Fibroblast of lung (primary cell): ENCODE results near the gene OR2T10. TPM values are rescaled to one million over a fixed set of nuclear protein-coding genes. Genes with fewer than 3 reads are reported as not detected.

Experiments used
- DNase-seq, 2 donors: peaks; one replicate each; pipeline versions ENCODE4 v3.0.0 to v3.0.0-alpha.2; 2010; ENCODE audit warnings: low read depth in 2 of 2
- H2AFZ ChIP-seq: 2 replicates; pipeline ENCODE4 v1.5.1; 2012; ENCODE audit warnings: low read length, control low read depth, inconsistent platforms
- H3K27ac ChIP-seq: 2 replicates; pipeline ENCODE4 v1.5.1; 2011; ENCODE audit warnings: low read length, control low read depth; ENCODE audit not compliant: insufficient read depth
- H3K27me3 ChIP-seq: 2 replicates; pipeline ENCODE4 v1.5.1; 2011; ENCODE audit warnings: mild to moderate bottlenecking, low read length; ENCODE audit not compliant: control insufficient read depth, insufficient read depth
- H3K36me3 ChIP-seq: 2 replicates; pipeline ENCODE4 v1.5.1; 2011; ENCODE audit warnings: low read length; ENCODE audit not compliant: control insufficient read depth, insufficient read depth
- H3K4me1 ChIP-seq: 2 replicates; pipeline ENCODE4 v1.5.1; 2011; ENCODE audit warnings: low read length; ENCODE audit not compliant: control insufficient read depth, insufficient read depth; ENCODE audit errors: extremely low read depth
- H3K4me2 ChIP-seq: 2 replicates; pipeline ENCODE4 v1.5.1; 2011; ENCODE audit warnings: low read length, control low read depth; ENCODE audit not compliant: insufficient read depth; ENCODE audit errors: extremely low read depth
- H3K4me3 ChIP-seq, 4 experiments: fragments of 200-600 bp in 1 of 4; sonication (generic) in 1 of 4; replicated peaks in 1 of 4; 2 replicates each; pipeline ENCODE4 v1.5.1; 2011 to 2016; ENCODE audit warnings: low read length in 4 of 4, low read depth in 3 of 4, mild to moderate bottlenecking in 3 of 4, control low read depth in 2 of 4, inconsistent platforms in 1 of 4, mixed read lengths in 1 of 4; ENCODE audit not compliant: insufficient read depth in 1 of 4; ENCODE audit errors: control extremely low read depth in 1 of 4
- H3K79me2 ChIP-seq: 2 replicates; pipeline ENCODE4 v1.5.1; 2012; ENCODE audit warnings: mild to moderate bottlenecking, low read length, inconsistent platforms; ENCODE audit not compliant: control insufficient read depth, insufficient read depth
- H3K9ac ChIP-seq: 2 replicates; pipeline ENCODE4 v1.5.1; 2011; ENCODE audit warnings: mild to moderate bottlenecking, low read length, control low read depth; ENCODE audit not compliant: insufficient read depth
- H3K9me3 ChIP-seq: 2 replicates; pipeline ENCODE4 v1.5.1; 2012; ENCODE audit warnings: low read depth, low read length; ENCODE audit not compliant: control insufficient read depth, insufficient read depth
- H4K20me1 ChIP-seq: 2 replicates; pipeline ENCODE4 v1.5.1; 2011; ENCODE audit warnings: low read length; ENCODE audit not compliant: control insufficient read depth, insufficient read depth; ENCODE audit errors: extremely low read depth
- CTCF ChIP-seq, 2 donors: IDR thresholded peaks in 1 of 2; conservative IDR thresholded peaks in 1 of 2; 1 replicate in 1 of 2; 2 replicates in 1 of 2; pipeline ENCODE4 v1.5.1; 2011 to 2012; ENCODE audit warnings: low read length in 2 of 2, control low read depth in 1 of 2, inconsistent platforms in 1 of 2, low read depth in 1 of 2, mild to moderate bottlenecking in 1 of 2
- EZH2 ChIP-seq: IDR thresholded peaks from 2 replicates; pipeline ENCODE4 v1.5.1; 2012; ENCODE audit warnings: low read length, control low read depth, mild to moderate bottlenecking; ENCODE audit errors: missing control alignments
- polyA plus RNA-seq, 2 donors: library from polyadenylated mRNA; depleted of rRNA in 1 of 2; stranded (reverse) in 1 of 2; unstranded in 1 of 2; fragments of >200 nt; gene quantifications; 2 replicates each; pipeline ENCODE4 v1.2.1, GENCODE V29; 2011 to 2012; ENCODE audit warnings: missing spikeins in 1 of 2
- total RNA-seq: library from RNA; depleted of rRNA; stranded (reverse); fragments of >200 nt; gene quantifications from 2 replicates; pipeline ENCODE4 v1.2.1, GENCODE V29; 2014

Gene OR2T10
- total and polyA plus RNA-seq, 2 donors (not counting 1 experiment from before 2014, with no cell fraction given) = not detected

- no peaks in the 10 kb centered on the region for H4K20me1 ChIP-seq
- DNase-seq = no peak
Measured at GRCh38 chr1:248610301-248610700, 12.8 kb upstream of the OR2T10 start.

GRCh38 chr1:248599396-248599795 is 1.9 kb upstream of the OR2T10 start:
- Histone ChIP-seq H3K4me2 (no peak overlapping the region), H3K27me3 (no peaks in the 10 kb centered on the region), H3K79me2 (no peaks in the 10 kb centered on the region), H3K36me3 (no peaks in the 10 kb centered on the region), H2AFZ (no peak overlapping the region), H3K9me3 (no peaks in the 10 kb centered on the region), H3K4me3 (no peak overlapping the region), H3K9ac (no peak overlapping the region), H4K20me1 (no peaks in the 10 kb centered on the region), H3K4me1 (no peaks in the 10 kb centered on the region), H3K27ac (no peak overlapping the region)
- TF ChIP-seq EZH2 = no peak
- TF ChIP-seq CTCF (conservative IDR thresholded peaks at IDR 0.05 in 1 of 2, IDR thresholded peaks at IDR 0.05 in 1 of 2; ENCODE audit: low read depth in 1 of 2, low read length in 2 of 2) = no peak
- no peak for DNase-seq

More at GRCh38 chr1:248610301-248610700, 12.8 kb upstream of the OR2T10 start:
- Histone ChIP-seq H3K9me3 (no peaks in the 10 kb centered on the region), H3K4me1 (no peaks in the 10 kb centered on the region), H3K36me3 (no peaks in the 10 kb centered on the region), H3K79me2 (no peaks in the 10 kb centered on the region), H3K4me3 (no peak overlapping the region), H2AFZ (no peak overlapping the region), H3K27me3 (no peaks in the 10 kb centered on the region), H3K4me2 (no peak overlapping the region), H3K27ac (no peak overlapping the region), H3K9ac (no peak overlapping the region)
- TF ChIP-seq CTCF (conservative IDR thresholded peaks at IDR 0.05 in 1 of 2, IDR thresholded peaks at IDR 0.05 in 1 of 2; ENCODE audit: low read depth in 1 of 2, low read length in 2 of 2) (no peak), EZH2 (no peak)

GRCh38 chr1:248596615-248597014 is 885 bp downstream of the OR2T10 start:
- no peaks in the 10 kb centered on the region for H3K27me3 ChIP-seq
- DNase-seq = no peak
- H3K4me3 ChIP-seq = no peak overlapping the region
- H3K9me3 ChIP-seq = no peaks in the 10 kb centered on the region
- no peak overlapping the region for H3K9ac ChIP-seq
- no peak overlapping the region for H3K4me2 ChIP-seq
- H2AFZ ChIP-seq = no peak overlapping the region
- H3K27ac ChIP-seq = no peak overlapping the region
- TF ChIP-seq EZH2 = no peak
- TF ChIP-seq CTCF (conservative IDR thresholded peaks at IDR 0.05 in 1 of 2, IDR thresholded peaks at IDR 0.05 in 1 of 2; ENCODE audit: low read depth in 1 of 2, low read length in 2 of 2) = no peak
- no peaks in the 10 kb centered on the region for H4K20me1 ChIP-seq
- no peaks in the 10 kb centered on the region for H3K36me3 ChIP-seq
- H3K4me1 ChIP-seq = no peaks in the 10 kb centered on the region
- H3K79me2 ChIP-seq = no peaks in the 10 kb centered on the region
